Kidney epithelial cell (primary cell): ENCODE data around the gene NXNL2. TPM values are rescaled to one million over a fixed set of nuclear protein-coding genes. Genes with fewer than 3 reads are reported as not detected.

Source experiments
- DNase-seq: peaks from one replicate; pipeline ENCODE4 v3.0.0-alpha.2; 2010; ENCODE audit warnings: low read depth
- H3K27me3 ChIP-seq: 2 replicates; pipeline ENCODE4 v1.6.0; 2011; ENCODE audit warnings: low read length; ENCODE audit not compliant: control insufficient read depth, insufficient read depth
- H3K36me3 ChIP-seq: 2 replicates; pipeline ENCODE4 v1.5.1; 2011; ENCODE audit warnings: low read length; ENCODE audit not compliant: control insufficient read depth, insufficient read depth
- H3K4me3 ChIP-seq: 2 replicates; pipeline ENCODE4 v1.5.1; 2011; ENCODE audit warnings: low read depth, mild to moderate bottlenecking, control low read depth, low read length
- total RNA-seq: library from RNA; depleted of rRNA; stranded (reverse); fragments of >200 nt; gene quantifications from 2 replicates; pipeline ENCODE4 v1.2.3, GENCODE V29; 2015
- TF ChIP-seq, protein P1 (sequence below): IDR thresholded peaks from 2 replicates; pipeline ENCODE4 v1.5.1; 2011; ENCODE audit warnings: mild to moderate bottlenecking, moderate library complexity, low read length, control low read depth, inconsistent platforms; ENCODE audit not compliant: insufficient read depth, poor library complexity, severe bottlenecking

The NXNL2 gene
- total RNA-seq, 1 donor from 2014 or later = 4.3 TPM

GRCh38 chr9:88502552-88503034, 32.4 kb upstream of the NXNL2 start:
- TF ChIP-seq, protein P1, sequence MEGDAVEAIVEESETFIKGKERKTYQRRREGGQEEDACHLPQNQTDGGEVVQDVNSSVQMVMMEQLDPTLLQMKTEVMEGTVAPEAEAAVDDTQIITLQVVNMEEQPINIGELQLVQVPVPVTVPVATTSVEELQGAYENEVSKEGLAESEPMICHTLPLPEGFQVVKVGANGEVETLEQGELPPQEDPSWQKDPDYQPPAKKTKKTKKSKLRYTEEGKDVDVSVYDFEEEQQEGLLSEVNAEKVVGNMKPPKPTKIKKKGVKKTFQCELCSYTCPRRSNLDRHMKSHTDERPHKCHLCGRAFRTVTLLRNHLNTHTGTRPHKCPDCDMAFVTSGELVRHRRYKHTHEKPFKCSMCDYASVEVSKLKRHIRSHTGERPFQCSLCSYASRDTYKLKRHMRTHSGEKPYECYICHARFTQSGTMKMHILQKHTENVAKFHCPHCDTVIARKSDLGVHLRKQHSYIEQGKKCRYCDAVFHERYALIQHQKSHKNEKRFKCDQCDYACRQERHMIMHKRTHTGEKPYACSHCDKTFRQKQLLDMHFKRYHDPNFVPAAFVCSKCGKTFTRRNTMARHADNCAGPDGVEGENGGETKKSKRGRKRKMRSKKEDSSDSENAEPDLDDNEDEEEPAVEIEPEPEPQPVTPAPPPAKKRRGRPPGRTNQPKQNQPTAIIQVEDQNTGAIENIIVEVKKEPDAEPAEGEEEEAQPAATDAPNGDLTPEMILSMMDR = no peak

DNA sequence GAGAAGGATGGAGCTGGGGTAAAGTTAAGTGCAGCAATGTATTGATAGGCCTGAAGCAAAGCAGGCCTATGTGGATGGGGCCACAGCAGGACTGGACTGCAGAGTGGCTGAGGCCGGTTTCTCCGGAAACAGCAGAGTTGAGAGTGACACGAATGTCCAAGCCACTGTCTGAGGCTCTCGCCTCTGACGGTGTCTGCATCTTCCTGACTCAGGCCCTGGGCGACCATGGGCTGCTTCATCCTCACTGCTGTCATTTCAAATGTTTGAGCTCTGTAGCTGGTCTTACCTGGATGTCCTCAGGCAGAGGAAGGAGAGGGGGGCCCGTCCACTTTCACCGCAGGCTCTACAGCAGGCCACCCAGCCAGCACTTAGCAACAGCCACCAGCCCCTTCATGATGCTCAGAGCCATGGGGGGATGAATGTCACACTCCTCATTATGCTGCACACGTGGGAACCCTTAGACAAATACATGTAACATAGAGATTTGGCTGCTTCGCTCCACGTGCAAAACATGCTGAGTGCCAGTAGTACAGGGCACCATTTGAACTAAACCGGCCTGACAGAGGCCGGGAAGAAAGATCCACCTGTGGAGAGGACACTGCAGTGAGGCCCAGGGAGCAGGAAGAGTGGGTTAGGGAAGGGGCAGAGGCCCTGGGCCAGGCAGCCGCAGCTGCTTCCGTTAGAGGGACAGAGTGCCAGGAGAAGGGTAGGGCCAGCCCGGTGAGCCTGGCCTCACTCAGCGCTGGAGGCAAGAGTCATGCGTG, 31.7 kb upstream of the NXNL2 start:
- TF ChIP-seq, protein P1 = no peak
- Histone ChIP-seq H3K4me3 (no peak overlapping the region), H3K36me3 (no peaks in the 10 kb centered on the region), H3K27me3 (no peaks in the 10 kb centered on the region)
- no peak for DNase-seq

More at GRCh38 chr9:88502552-88503034, 32.4 kb upstream of the NXNL2 start:
- no peak for DNase-seq
- no peaks in the 10 kb centered on the region for H3K36me3 ChIP-seq
- H3K4me3 ChIP-seq = no peak overlapping the region
- no peaks in the 10 kb centered on the region for H3K27me3 ChIP-seq

- DNase-seq = no peak
- no peaks in the 10 kb centered on the region for H3K36me3 ChIP-seq
- TF ChIP-seq, protein P1 = no peak
Measured at GRCh38 chr9:88503845-88504764, 30.9 kb upstream of the NXNL2 start.

DNA sequence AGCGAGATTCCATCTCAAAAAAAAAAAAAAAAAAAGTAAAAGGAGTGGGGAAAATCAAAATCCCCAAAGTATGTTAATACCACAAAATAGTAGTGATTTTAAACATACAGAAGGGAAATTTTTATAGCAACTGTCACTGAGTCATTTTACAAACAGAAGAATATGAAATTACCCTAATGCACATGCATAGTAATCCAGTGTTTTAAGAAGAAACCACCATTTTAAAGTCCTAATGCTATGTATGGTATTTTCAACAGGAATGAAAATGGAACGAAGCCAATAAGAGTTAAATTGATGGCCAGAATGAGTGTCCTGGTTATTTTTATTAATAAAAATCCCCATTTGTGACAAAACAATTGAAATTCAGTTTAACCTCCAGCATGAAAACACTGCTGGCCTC, 26.7 kb upstream of the NXNL2 start:
- no peak overlapping the region for H3K4me3 ChIP-seq
- no peaks in the 10 kb centered on the region for H3K36me3 ChIP-seq
- no peaks in the 10 kb centered on the region for H3K27me3 ChIP-seq
- TF ChIP-seq, protein P1 = no peak
- no peak for DNase-seq

More at GRCh38 chr9:88503845-88504764, 30.9 kb upstream of the NXNL2 start:
- no peak overlapping the region for H3K4me3 ChIP-seq
- H3K27me3 ChIP-seq = no peaks in the 10 kb centered on the region

GRCh38 chr9:88511906-88512305, 23.1 kb upstream of the NXNL2 start:
- DNase-seq = no peak
- Histone ChIP-seq H3K4me3 (no peak overlapping the region), H3K36me3 (no peaks in the 10 kb centered on the region), H3K27me3 (no peaks in the 10 kb centered on the region)
- TF ChIP-seq, protein P1 = no peak
